ENCODE data around the gene CCDC74B. TPM values are rescaled to one million over a fixed set of nuclear protein-coding genes. Genes with fewer than 3 reads are reported as not detected.

CCDC74B gene
- total RNA-seq, 1 donor from 2014 or later = 0.40 TPM

Other genes with a start within 250 kb of the CCDC74B start
- gene RAB6C, start 165.4 kb downstream of the CCDC74B start, total RNA-seq = not detected
- not detected for gene POTEF, start 15.9 kb downstream of the CCDC74B start, total RNA-seq
- gene SMPD4, start 36.5 kb upstream of the CCDC74B start, total RNA-seq = 29.6 TPM
- gene MZT2B, start 37.1 kb upstream of the CCDC74B start, total RNA-seq = 270 TPM
- not detected for gene TUBA3E, start 53.3 kb upstream of the CCDC74B start, total RNA-seq
- gene IMP4, start 197.8 kb upstream of the CCDC74B start, total RNA-seq = 47.5 TPM
- gene PTPN18, start 210.9 kb upstream of the CCDC74B start, total RNA-seq = 19.8 TPM

All from esophagus mucosa (tissue), 1 donor.